ENCODE measurements around the gene TXNRD1. TPM values are rescaled to one million over a fixed set of nuclear protein-coding genes. Genes with fewer than 3 reads are reported as not detected.

Gene TXNRD1
- total RNA-seq, 1 donor from 2014 or later, result 82.7 TPM

DNA sequence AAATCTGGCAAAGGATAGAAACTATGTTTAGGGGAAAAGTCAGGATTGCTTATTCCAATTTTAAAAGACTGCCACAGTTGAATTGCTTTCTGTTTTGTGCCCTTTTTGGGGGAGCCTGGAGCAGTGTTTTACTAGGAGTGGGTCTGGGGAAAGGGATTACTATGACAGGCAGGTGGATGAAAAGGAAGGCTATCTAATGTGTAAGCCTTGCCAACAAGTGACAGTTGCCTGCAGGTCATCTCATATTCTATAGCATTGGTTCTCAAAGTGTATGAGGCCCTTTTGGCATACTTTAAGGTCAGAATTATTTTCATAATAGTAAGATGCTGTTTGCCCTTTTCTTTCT is 92.0 kb downstream of the TXNRD1 start:
- Mint-ChIP-seq H3K27ac (ENCODE audit: unreplicated experiment) (peak overlapping the region; percentile 50), H3K4me3 (ENCODE audit: unreplicated experiment) (no peak overlapping the region), H3K27me3 (ENCODE audit: low read depth) (no peaks in the 10 kb centered on the region), H3K4me1 (ENCODE audit: low read depth) (peaks cover 49% of the 10 kb centered on the region), H3K9me3 (ENCODE audit: low read depth) (no peaks in the 10 kb centered on the region), H3K36me3 (ENCODE audit: low read depth) (peaks cover 10% of the 10 kb centered on the region)
- DNase-seq (ENCODE audit: low spot score), result no peak
- TF ChIP-seq CTCF (IDR thresholded peaks at IDR 0.05), result no peak

GRCh38 chr12:104309446-104309993 is 93.9 kb downstream of the TXNRD1 start:
- no peaks in the 10 kb centered on the region for H3K27me3 Mint-ChIP-seq (ENCODE audit: low read depth)
- no peak for DNase-seq (ENCODE audit: low spot score)
- peaks cover 30% of the 10 kb centered on the region for H3K4me1 Mint-ChIP-seq (ENCODE audit: low read depth)
- no peak overlapping the region for H3K4me3 Mint-ChIP-seq (ENCODE audit: unreplicated experiment)
- H3K36me3 Mint-ChIP-seq (ENCODE audit: low read depth), result peaks cover 16% of the 10 kb centered on the region
- TF ChIP-seq CTCF (IDR thresholded peaks at IDR 0.05), result no peak
- H3K27ac Mint-ChIP-seq (ENCODE audit: unreplicated experiment), result no peak overlapping the region
- H3K9me3 Mint-ChIP-seq (ENCODE audit: low read depth), result no peaks in the 10 kb centered on the region

GRCh38 chr12:104310751-104311633 is 95.4 kb downstream of the TXNRD1 start:
- Mint-ChIP-seq H3K4me1 (ENCODE audit: low read depth) (peaks cover 16% of the 10 kb centered on the region), H3K4me3 (ENCODE audit: unreplicated experiment) (no peak overlapping the region), H3K9me3 (ENCODE audit: low read depth) (no peaks in the 10 kb centered on the region), H3K27ac (ENCODE audit: unreplicated experiment) (no peak overlapping the region), H3K36me3 (ENCODE audit: low read depth) (peaks cover 22% of the 10 kb centered on the region), H3K27me3 (ENCODE audit: low read depth) (no peaks in the 10 kb centered on the region)
- DNase-seq (ENCODE audit: low spot score), result no peak
- no peak for TF ChIP-seq CTCF (IDR thresholded peaks at IDR 0.05)

DNA sequence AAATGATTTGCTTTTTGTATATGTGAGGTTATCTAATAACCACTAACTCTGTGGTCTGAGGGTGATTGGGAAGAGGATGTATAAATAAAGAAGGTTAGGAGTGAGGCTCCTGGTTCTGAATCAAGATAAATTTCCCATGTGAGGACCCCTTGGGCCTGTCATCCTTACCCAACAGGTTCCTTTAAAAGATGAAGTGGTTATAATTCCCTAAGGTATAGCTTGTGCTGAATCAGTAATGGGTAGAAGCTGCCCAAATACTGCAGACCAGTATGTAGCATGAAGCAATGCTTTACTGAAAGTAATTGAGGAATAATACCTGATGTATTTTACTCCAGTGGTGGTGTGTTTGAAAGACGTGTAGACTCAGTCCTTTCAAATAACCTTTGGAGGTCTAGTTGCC is 96.6 kb downstream of the TXNRD1 start:
- DNase-seq (ENCODE audit: low spot score), result no peak
- Mint-ChIP-seq H3K27ac (ENCODE audit: unreplicated experiment) (no peak overlapping the region), H3K4me3 (ENCODE audit: unreplicated experiment) (no peak overlapping the region), H3K36me3 (ENCODE audit: low read depth) (peaks cover 23% of the 10 kb centered on the region), H3K9me3 (ENCODE audit: low read depth) (no peaks in the 10 kb centered on the region), H3K27me3 (ENCODE audit: low read depth) (no peaks in the 10 kb centered on the region), H3K4me1 (ENCODE audit: low read depth) (peaks cover 6% of the 10 kb centered on the region)
- TF ChIP-seq CTCF (IDR thresholded peaks at IDR 0.05), result no peak

GRCh38 chr12:104312654-104313053 is 97.1 kb downstream of the TXNRD1 start:
- no peaks in the 10 kb centered on the region for H3K9me3 Mint-ChIP-seq (ENCODE audit: low read depth)
- DNase-seq (ENCODE audit: low spot score), result no peak
- H3K27me3 Mint-ChIP-seq (ENCODE audit: low read depth), result no peaks in the 10 kb centered on the region
- H3K4me3 Mint-ChIP-seq (ENCODE audit: unreplicated experiment), result no peak overlapping the region
- H3K36me3 Mint-ChIP-seq (ENCODE audit: low read depth), result peaks cover 23% of the 10 kb centered on the region
- TF ChIP-seq CTCF (IDR thresholded peaks at IDR 0.05), result no peak
- H3K27ac Mint-ChIP-seq (ENCODE audit: unreplicated experiment), result no peak overlapping the region
- H3K4me1 Mint-ChIP-seq (ENCODE audit: low read depth), result peaks cover 1% of the 10 kb centered on the region
